ENCODE data around the gene APAF1. TPM values are rescaled to one million over a fixed set of nuclear protein-coding genes. Genes with fewer than 3 reads are reported as not detected.
"Not testable (repeated sequence)": the region's sequence is repeated elsewhere in the genome, so short reads cannot be mapped to it uniquely, and the experiment has no call there.

APAF1 gene
- total RNA-seq, 4 donors from 2014 or later, result 10.5 to 25.4 (median 23.4) TPM

DNA sequence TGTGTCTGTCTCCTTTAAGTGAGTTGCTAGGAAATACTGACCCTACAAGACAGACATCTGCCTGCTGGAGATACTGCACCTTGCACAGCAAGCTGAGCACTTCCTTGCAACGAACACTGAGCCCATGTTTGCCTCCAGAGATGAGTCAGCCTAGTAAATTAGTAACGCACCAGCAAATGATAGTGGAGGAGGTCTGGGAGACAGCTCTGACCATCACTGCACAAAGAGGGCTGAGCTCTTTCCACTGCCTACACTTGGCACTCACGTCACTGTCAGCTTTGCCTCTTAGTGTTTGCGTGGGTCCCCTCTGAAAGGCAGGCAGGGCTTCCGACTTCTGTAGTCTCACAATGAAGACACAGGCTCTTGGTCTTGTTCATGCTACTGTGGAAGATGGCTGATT lies 109.0 kb downstream of the APAF1 start:
- DNase-seq, result no peak
- H3K4me3 ChIP-seq, result no peak overlapping the region
- no peaks in the 10 kb centered on the region for H3K27me3 ChIP-seq
- H3K27ac ChIP-seq, result no peak overlapping the region
- H3K9me3 ChIP-seq, result no peaks in the 10 kb centered on the region
- TF ChIP-seq EP300 (IDR thresholded peaks at IDR 0.05; ENCODE audit: low read depth) (no peak), POLR2A (IDR thresholded peaks at IDR 0.05) (no peak), POLR2AphosphoS5 (IDR thresholded peaks at IDR 0.05) (no peak)
- TF ChIP-seq, protein P1, sequence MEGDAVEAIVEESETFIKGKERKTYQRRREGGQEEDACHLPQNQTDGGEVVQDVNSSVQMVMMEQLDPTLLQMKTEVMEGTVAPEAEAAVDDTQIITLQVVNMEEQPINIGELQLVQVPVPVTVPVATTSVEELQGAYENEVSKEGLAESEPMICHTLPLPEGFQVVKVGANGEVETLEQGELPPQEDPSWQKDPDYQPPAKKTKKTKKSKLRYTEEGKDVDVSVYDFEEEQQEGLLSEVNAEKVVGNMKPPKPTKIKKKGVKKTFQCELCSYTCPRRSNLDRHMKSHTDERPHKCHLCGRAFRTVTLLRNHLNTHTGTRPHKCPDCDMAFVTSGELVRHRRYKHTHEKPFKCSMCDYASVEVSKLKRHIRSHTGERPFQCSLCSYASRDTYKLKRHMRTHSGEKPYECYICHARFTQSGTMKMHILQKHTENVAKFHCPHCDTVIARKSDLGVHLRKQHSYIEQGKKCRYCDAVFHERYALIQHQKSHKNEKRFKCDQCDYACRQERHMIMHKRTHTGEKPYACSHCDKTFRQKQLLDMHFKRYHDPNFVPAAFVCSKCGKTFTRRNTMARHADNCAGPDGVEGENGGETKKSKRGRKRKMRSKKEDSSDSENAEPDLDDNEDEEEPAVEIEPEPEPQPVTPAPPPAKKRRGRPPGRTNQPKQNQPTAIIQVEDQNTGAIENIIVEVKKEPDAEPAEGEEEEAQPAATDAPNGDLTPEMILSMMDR (IDR thresholded peaks at IDR 0.05), result no peak
- intact Hi-C loops (cut with DNase I; ENCODE audit: low total_unique reads) (no loop called here), in situ Hi-C loops (cut with MboI; ENCODE audit: low pct_ligation_motif_present in 1 of 4, low pct_unique_long_range_greater_than_20kb in 1 of 4, low sequenced_read_pairs in 3 of 4) (no loop called here)
- H3K4me1 ChIP-seq, result no peaks in the 10 kb centered on the region
- 43% methylated on average over 5 of the region's 5 CpGs; no CpG with 5 or more reads in 1 of the 2 donors for WGBS, 2 donors (ENCODE audit: low coverage in 1 of 2)
- H3K36me3 ChIP-seq, result no peaks in the 10 kb centered on the region

DNA sequence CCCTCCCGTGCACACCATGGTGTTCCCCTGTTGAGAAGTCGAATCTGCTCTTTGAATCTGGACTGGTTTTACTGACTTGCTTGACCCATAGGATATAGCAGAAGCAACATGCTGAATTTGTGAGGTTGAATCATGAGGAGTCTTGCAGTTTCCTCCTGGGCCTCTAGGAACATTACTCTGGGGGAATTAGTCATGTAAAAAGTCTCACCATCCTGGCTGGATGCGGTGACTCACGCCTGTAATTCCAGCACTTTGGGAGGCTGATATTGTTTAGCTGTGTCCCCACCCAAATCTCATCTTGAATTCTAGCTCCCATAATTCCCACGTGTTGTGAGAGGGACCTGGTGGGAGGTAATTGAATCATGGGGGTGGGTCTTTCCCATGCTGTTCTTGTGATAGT lies 110.8 kb downstream of the APAF1 start:
- H3K9me3 ChIP-seq; H3K4me1 ChIP-seq; H3K27me3 ChIP-seq; H3K4me3 ChIP-seq; in situ Hi-C loops (cut with MboI; ENCODE audit: low pct_ligation_motif_present in 1 of 4, low pct_unique_long_range_greater_than_20kb in 1 of 4, low sequenced_read_pairs in 3 of 4); H3K36me3 ChIP-seq; H3K27ac ChIP-seq; intact Hi-C loops (cut with DNase I; ENCODE audit: low total_unique reads); DNase-seq: not testable (repeated sequence)
- WGBS, 2 donors (ENCODE audit: low coverage in 1 of 2), result 87 to 100% methylated on average over 1 to 5 of the region's 5 CpGs

DNA sequence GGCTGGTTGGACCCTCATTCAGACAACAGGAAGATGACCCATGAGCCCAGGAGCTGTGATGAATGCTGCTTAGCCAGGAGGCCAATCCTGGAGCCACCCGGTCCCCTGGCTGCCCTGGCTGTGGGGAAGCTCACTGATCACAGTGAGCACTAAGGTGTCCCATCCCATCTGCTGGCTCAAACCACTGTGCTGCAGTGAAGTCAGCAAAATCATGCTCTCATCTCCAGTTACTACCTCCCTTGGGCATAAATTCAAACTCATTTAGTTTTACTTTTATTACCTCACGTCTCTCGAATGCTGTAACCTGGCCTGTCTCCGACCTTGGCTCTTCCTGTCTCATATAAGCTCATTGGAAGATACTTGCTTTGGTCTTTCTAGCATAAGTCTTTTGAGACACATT lies 112.4 kb downstream of the APAF1 start:
- no peak overlapping the region for H3K27ac ChIP-seq
- in situ Hi-C loops (cut with MboI; ENCODE audit: low pct_ligation_motif_present in 1 of 4, low pct_unique_long_range_greater_than_20kb in 1 of 4, low sequenced_read_pairs in 3 of 4), result no loop called here
- intact Hi-C loops (cut with DNase I; ENCODE audit: low total_unique reads), result no loop called here
- TF ChIP-seq EP300 (IDR thresholded peaks at IDR 0.05; ENCODE audit: low read depth) (no peak), POLR2A (IDR thresholded peaks at IDR 0.05) (no peak), POLR2AphosphoS5 (IDR thresholded peaks at IDR 0.05) (no peak)
- TF ChIP-seq, protein P1 (IDR thresholded peaks at IDR 0.05), result no peak
- DNase-seq, result no peak
- no peaks in the 10 kb centered on the region for H3K4me1 ChIP-seq
- no peaks in the 10 kb centered on the region for H3K9me3 ChIP-seq
- no peaks in the 10 kb centered on the region for H3K36me3 ChIP-seq
- WGBS, 2 donors (ENCODE audit: low coverage in 1 of 2), result 14 to 26% methylated on average over 3 to 4 of the region's 4 CpGs
- H3K4me3 ChIP-seq, result no peak overlapping the region
- H3K27me3 ChIP-seq, result no peaks in the 10 kb centered on the region

DNA sequence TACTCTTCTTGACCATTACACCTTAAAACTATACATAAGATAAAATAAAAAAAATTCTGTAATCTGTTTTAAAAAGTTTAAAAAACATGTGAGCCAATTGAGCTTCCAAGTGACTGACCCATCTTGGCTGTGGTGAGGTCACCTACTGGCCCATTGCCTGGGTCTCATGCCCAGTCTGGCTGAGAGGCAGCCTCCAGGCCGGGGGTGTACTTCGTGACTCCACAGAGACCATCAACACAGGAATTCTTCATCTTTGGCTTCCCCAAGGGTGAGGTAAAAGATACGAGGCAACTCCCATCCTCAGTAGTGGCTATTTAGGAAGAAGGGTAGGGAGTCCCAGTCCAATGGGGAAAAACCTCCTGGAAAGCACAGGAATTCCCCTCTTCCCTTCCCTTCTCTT lies 113.2 kb downstream of the APAF1 start:
- no peak overlapping the region for H3K27ac ChIP-seq
- TF ChIP-seq POLR2AphosphoS5 (IDR thresholded peaks at IDR 0.05), result no peak
- TF ChIP-seq EP300 (IDR thresholded peaks at IDR 0.05; ENCODE audit: low read depth), result no peak
- TF ChIP-seq, protein P1 (IDR thresholded peaks at IDR 0.05), result no peak
- no peak for TF ChIP-seq POLR2A (IDR thresholded peaks at IDR 0.05)
- no peaks in the 10 kb centered on the region for H3K4me1 ChIP-seq
- no peaks in the 10 kb centered on the region for H3K36me3 ChIP-seq
- DNase-seq, result no peak
- H3K9me3 ChIP-seq, result no peaks in the 10 kb centered on the region
- WGBS, 2 donors (ENCODE audit: low coverage in 1 of 2), result 40 to 67% methylated on average over 1 to 3 of the region's 3 CpGs
- H3K4me3 ChIP-seq, result no peak overlapping the region
- in situ Hi-C loops (cut with MboI; ENCODE audit: low pct_ligation_motif_present in 1 of 4, low pct_unique_long_range_greater_than_20kb in 1 of 4, low sequenced_read_pairs in 3 of 4), result no loop called here
- no peaks in the 10 kb centered on the region for H3K27me3 ChIP-seq
- intact Hi-C loops (cut with DNase I; ENCODE audit: low total_unique reads), result no loop called here

DNA sequence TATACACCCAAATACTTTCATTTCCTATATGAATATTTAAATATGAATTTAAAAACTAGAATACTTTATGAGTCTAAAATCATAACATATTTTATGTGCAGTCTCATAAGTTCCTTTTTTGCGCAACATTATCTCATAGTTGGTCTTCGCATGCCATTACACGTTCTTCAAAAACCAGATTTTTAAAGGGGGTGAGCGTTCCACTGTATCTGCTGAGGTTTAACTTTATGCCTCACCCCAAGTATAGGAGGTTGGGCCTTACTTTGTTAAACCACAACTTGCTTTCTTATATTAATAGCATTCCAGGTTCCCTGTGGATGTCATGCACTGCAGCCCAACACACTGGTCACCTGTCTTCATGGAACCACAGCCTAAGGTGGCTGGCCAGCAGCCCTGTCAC lies 118.6 kb downstream of the APAF1 start:
- Histone ChIP-seq H3K27me3 (no peaks in the 10 kb centered on the region), H3K9me3 (no peaks in the 10 kb centered on the region), H3K4me3 (no peak overlapping the region), H3K36me3 (no peaks in the 10 kb centered on the region), H3K4me1 (no peaks in the 10 kb centered on the region), H3K27ac (no peak overlapping the region)
- no peak for DNase-seq
- TF ChIP-seq EP300 (IDR thresholded peaks at IDR 0.05; ENCODE audit: low read depth), result no peak
- no peak for TF ChIP-seq POLR2AphosphoS5 (IDR thresholded peaks at IDR 0.05)
- TF ChIP-seq POLR2A (IDR thresholded peaks at IDR 0.05), result no peak
- TF ChIP-seq, protein P1 (IDR thresholded peaks at IDR 0.05), result no peak
- in situ Hi-C loops (cut with MboI; ENCODE audit: low pct_ligation_motif_present in 1 of 4, low pct_unique_long_range_greater_than_20kb in 1 of 4, low sequenced_read_pairs in 3 of 4), result no loop called here
- intact Hi-C loops (cut with DNase I; ENCODE audit: low total_unique reads), result no loop called here
- 87 to 93% methylated on average over 4 of the region's 4 CpGs for WGBS, 2 donors (ENCODE audit: low coverage in 1 of 2)
